A549 (cell line): ENCODE measurements around the gene RTRAF. TPM values are rescaled to one million over a fixed set of nuclear protein-coding genes. Genes with fewer than 3 reads are reported as not detected.

Experiments
- ATAC-seq, 2 experiments: fragments of 200-7000 bp in 1 of 2; fragments of >200 bp in 1 of 2; cut with Nextera tagmentation in 1 of 2; cut with Tn5 transposase in 1 of 2; 3 replicates each; pipeline versions ENCODE4 v1.8.0 to v1.9.1; 2018 to 2020; ENCODE audit warnings: mild to moderate bottlenecking in 1 of 2, moderate library complexity in 1 of 2
- CTCF ChIA-PET: fragments of 300-600 bp; sonication (Branson Sonifier 250); formaldehyde crosslinking; extraction: SDS; loops from one replicate; lab custom pipeline; 2021; ENCODE audit warnings: antibody characterized with exemption, inconsistent platforms; lab: Yijun Ruan, JAX
- POLR2A ChIA-PET: fragments of 350-600 bp; formaldehyde crosslinking; extraction: SDS; loops from one replicate; lab custom pipeline; 2021; ENCODE audit warnings: antibody characterized with exemption, inconsistent platforms; lab: Yijun Ruan, JAX
- DNase-seq, 2 experiments: peaks; one replicate each; pipeline versions ENCODE4 v3.0.0 to v3.0.0-alpha.2; 2011 to 2016; ENCODE audit warnings: low read depth in 1 of 2, low spot score in 1 of 2
- FAIRE-seq: peaks from 2 replicates; lab custom pipeline; 2011; peaks lifted over from hg19 to GRCh38; lab: Jason Lieb, UNC
- H3K27ac ChIP-seq, 2 experiments: fragments of >200 bp; sonication (Bioruptor Twin); formaldehyde crosslinking; 3 replicates each; pipeline ENCODE4 v1.5.1; 2016 to 2017
- H3K4me1 ChIP-seq: fragments of >200 bp; sonication (Bioruptor Twin); formaldehyde crosslinking; 3 replicates; pipeline ENCODE4 v1.6.1; 2016
- H3K4me2 ChIP-seq: fragments of >200 bp; sonication (Bioruptor Twin); formaldehyde crosslinking; 3 replicates; pipeline ENCODE4 v1.6.1; 2016
- H3K4me3 ChIP-seq: fragments of >200 bp; sonication (Bioruptor Twin); formaldehyde crosslinking; 3 replicates; pipeline ENCODE4 v1.5.1; 2016
- H3K9me3 ChIP-seq: fragments of >200 bp; sonication (Bioruptor Twin); formaldehyde crosslinking; 3 replicates; pipeline ENCODE4 v1.6.1; 2016
- BCL3 ChIP-seq: fragments of >200 bp; sonication (Bioruptor Twin); formaldehyde crosslinking; IDR thresholded peaks from 3 replicates; pipeline ENCODE4 v1.6.1; 2016
- CEBPB ChIP-seq, 2 experiments: fragments of >200 bp in 1 of 2; sonication (Bioruptor Twin) in 1 of 2; formaldehyde crosslinking in 1 of 2; IDR thresholded peaks; 2 replicates each; pipeline ENCODE4 v1.6.1; 2012 to 2016
- CTCF ChIP-seq: fragments of >200 bp; sonication (Bioruptor Twin); formaldehyde crosslinking; IDR thresholded peaks from 3 replicates; pipeline ENCODE4 v1.5.1; 2016
- E2F6 ChIP-seq: IDR thresholded peaks from 2 replicates; pipeline ENCODE4 v1.6.1; 2012; ENCODE audit warnings: low read depth, borderline replicate concordance
- HDAC2 ChIP-seq: fragments of 200-600 bp; sonication (generic); IDR thresholded peaks from 2 replicates; pipeline ENCODE4 v1.6.1; 2016
- HOXB13 ChIP-seq: fragments of 250-450 bp; sonication (Bioruptor Pico); IDR thresholded peaks from 2 replicates; pipeline ENCODE4 v1.5.0; 2020; ENCODE audit warnings: low read depth, mild to moderate bottlenecking, moderate library complexity
- JUNB ChIP-seq: fragments of >200 bp; sonication (Bioruptor Twin); formaldehyde crosslinking; IDR thresholded peaks from 2 replicates; pipeline ENCODE4 v1.6.1; 2016
- KDM5A ChIP-seq: fragments of 200-600 bp; sonication (generic); IDR thresholded peaks from 2 replicates; pipeline ENCODE4 v1.6.1; 2016; ENCODE audit warnings: antibody characterized with exemption, mild to moderate bottlenecking
- MYC ChIP-seq: IDR thresholded peaks from 2 replicates; pipeline ENCODE4 v1.6.1; 2012; ENCODE audit warnings: mild to moderate bottlenecking, inconsistent platforms, low read length, improper control_type of control experiment, borderline replicate concordance
- NPAS2 ChIP-seq: fragments of 250-450 bp; sonication (Bioruptor Pico); IDR thresholded peaks from 2 replicates; pipeline ENCODE4 v1.8.0; 2022; ENCODE audit warnings: mild to moderate bottlenecking, moderate library complexity, borderline replicate concordance
- NR3C1 ChIP-seq: fragments of >200 bp; sonication (Bioruptor Twin); formaldehyde crosslinking; IDR thresholded peaks from 3 replicates; pipeline ENCODE4 v1.6.1; 2017
- PBX3 ChIP-seq: IDR thresholded peaks from 2 replicates; pipeline ENCODE4 v1.6.1; 2012
- POLR2A ChIP-seq: IDR thresholded peaks from 2 replicates; pipeline ENCODE4 v1.6.1; 2012; ENCODE audit warnings: mild to moderate bottlenecking, low read length
- RCOR1 ChIP-seq: fragments of 150-350 bp; IDR thresholded peaks from 2 replicates; pipeline ENCODE4 v1.6.1; 2014; ENCODE audit warnings: antibody characterized with exemption, low read length, low read depth
- ZFP36 ChIP-seq: fragments of 450-650 bp; IDR thresholded peaks from 2 replicates; pipeline ENCODE4 v1.6.1; 2014; ENCODE audit warnings: borderline replicate concordance; ENCODE audit not compliant: partially characterized antibody
- ZNF302 ChIP-seq: fragments of 250-450 bp; sonication (Bioruptor Pico); IDR thresholded peaks from 2 replicates; pipeline ENCODE4 v1.9.0; 2021; ENCODE audit warnings: inconsistent platforms, mild to moderate bottlenecking, moderate library complexity
- WGBS: methylation state at CpG from one replicate; pipeline ENCODE4 v1.1.6; 2017; ENCODE audit errors: missing lambda C conversion rate; 5-methylcytosine and 5-hydroxymethylcytosine counted together
- polyA plus RNA-seq, 4 experiments: library from polyadenylated mRNA; depleted of rRNA in 3 of 4; stranded (reverse); fragments of >200 nt; fragmentation: RNase III in 1 of 4; extraction: RNeasy Plus Mini Kit Qiagen cat#74134 plus additional on column Dnase treatment in 1 of 4; gene quantifications; 2 replicates in 3 of 4; 3 replicates in 1 of 4; pipeline ENCODE4 v1.2.3, GENCODE V29; 2011 to 2017

RTRAF gene
- polyA plus RNA-seq, 2 of the 4 experiments (the other 2 are of a cell fraction), result 271 to 341 TPM

- TF ChIP-seq CTCF, result no peak
- TF ChIP-seq NR3C1, result no peak
- TF ChIP-seq ZFP36, result no peak
- TF ChIP-seq RCOR1, result no peak
Observed at GRCh38 chr14:51942971-51943370, 46.4 kb upstream of the RTRAF start (continued).

- FAIRE-seq, result no peak
- no peaks in the 10 kb centered on the region for H3K4me1 ChIP-seq
- TF ChIP-seq MYC, result no peak
- no peak for TF ChIP-seq PBX3
- TF ChIP-seq JUNB, result no peak
- no peak for TF ChIP-seq BCL3
- no peak for TF ChIP-seq CTCF
- TF ChIP-seq, all 56 proteins: peak for 0
- ChIA-PET CTCF (no interaction called here), POLR2A (no interaction called here)
- DNase-seq, result no peak
- Histone ChIP-seq H3K4me3 (no peak overlapping the region), H3K4me2 (no peak overlapping the region), H3K9me3 (peaks cover 14% of the 10 kb centered on the region), H3K27ac (no peak overlapping the region)
- ATAC-seq, result no peak
- 33% methylated on average over 2 of the region's 2 CpGs for WGBS
Observed at GRCh38 chr14:51950007-51950406, 39.3 kb upstream of the RTRAF start.

- no peak for FAIRE-seq
- Histone ChIP-seq H3K4me2 (no peak overlapping the region), H3K27ac (no peak overlapping the region), H3K4me3 (no peak overlapping the region), H3K4me1 (no peaks in the 10 kb centered on the region), H3K9me3 (peaks cover 14% of the 10 kb centered on the region)
- no peak for DNase-seq
- ChIA-PET CTCF (interaction anchor here (0.6 to 2.2 kb wide), 4 partner anchors 13 to 28 kb away, joined by 3 to 8 read pairs (median 3); no protein-coding TSS in a partner anchor), POLR2A (no interaction called here)
- no peak for ATAC-seq
- 41% methylated on average over 3 of the region's 3 CpGs for WGBS
- TF ChIP-seq E2F6 (no peak), ZNF302 (CRISPR knock-in tag) (no peak), NPAS2 (CRISPR knock-in tag) (no peak), HOXB13 (no peak), KDM5A (no peak), POLR2A (no peak), HDAC2 (no peak), CEBPB (IDR thresholded peaks at IDR 0.05) (no peak)
Observed at GRCh38 chr14:51951656-51952055, 37.7 kb upstream of the RTRAF start.
